ENCODE measurements around the gene STAP2. TPM values are rescaled to one million over a fixed set of nuclear protein-coding genes. Genes with fewer than 3 reads are reported as not detected.
"Not testable (repeated sequence)": the region's sequence is repeated elsewhere in the genome, so short reads cannot be mapped to it uniquely, and the experiment has no call there.

The STAP2 gene
- total RNA-seq, 1 experiment from 2014 or later, result 30.2 TPM

GRCh38 chr19:4301590-4302242 lies 36.9 kb downstream of the STAP2 start:
- no peak for DNase-seq (ENCODE audit: low read depth)

DNA sequence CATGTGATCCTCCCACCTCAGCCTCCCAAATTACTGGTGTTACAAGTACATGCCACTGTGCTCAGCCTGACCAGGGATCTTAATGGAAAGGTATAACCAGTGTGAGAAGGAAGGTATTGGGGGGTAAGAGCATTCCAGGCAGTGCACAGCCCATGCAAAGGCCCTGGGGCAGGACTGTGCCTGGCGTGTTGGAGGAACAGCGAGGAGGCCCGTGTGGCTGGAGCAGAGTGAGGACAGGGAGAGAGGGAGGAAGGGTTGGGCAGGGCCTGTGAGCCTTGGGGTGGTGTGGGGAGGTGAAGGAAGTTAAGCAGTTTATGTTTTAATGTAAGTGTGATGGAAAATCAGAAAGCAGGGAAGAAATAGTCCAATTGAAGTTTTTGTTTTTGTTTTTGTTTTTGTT lies 38.0 kb downstream of the STAP2 start:
- no peak for DNase-seq (ENCODE audit: low read depth)

DNA sequence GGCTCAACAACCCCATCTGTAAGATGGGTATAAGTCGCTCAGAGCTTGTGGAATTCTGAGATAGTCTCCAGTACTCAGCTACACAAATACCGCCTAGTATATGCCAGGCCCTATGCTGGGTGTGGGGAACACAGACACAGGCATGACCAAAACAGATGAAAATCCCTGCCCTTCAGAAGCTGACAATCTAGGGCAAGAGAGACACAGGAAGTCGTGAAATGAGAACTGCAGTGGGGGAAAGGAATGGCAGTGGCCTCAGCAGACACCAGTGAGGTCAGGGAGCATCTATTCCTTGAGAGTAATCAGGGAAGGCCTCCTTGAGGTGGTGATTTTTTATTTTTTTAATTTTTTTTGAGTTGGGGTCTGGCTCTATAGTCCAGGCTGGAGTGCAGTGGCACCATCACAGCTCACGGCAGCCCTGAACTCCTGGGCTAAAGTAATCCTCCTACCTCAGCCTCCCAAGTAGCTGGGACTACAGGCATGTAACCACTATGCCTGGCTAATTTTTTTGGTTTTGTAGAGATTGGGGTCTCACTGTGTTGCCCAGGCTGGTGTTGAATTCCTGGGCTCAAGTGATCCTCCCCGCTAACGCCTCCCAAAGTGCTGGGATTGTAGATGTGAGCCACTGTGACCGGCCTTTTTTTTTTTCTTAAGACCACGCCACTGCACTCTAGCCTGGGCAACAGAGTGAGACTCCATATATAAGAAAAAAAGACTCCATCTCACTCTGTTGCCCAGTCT lies 39.6 kb downstream of the STAP2 start:
- DNase-seq (ENCODE audit: low read depth), result no peak

GRCh38 chr19:4297901-4298809 lies 40.5 kb downstream of the STAP2 start:
- peak; percentile 25 for DNase-seq (ENCODE audit: low read depth)

GRCh38 chr19:4295972-4296771 lies 42.5 kb downstream of the STAP2 start:
- peak; percentile 18 for DNase-seq (ENCODE audit: low read depth)

DNA sequence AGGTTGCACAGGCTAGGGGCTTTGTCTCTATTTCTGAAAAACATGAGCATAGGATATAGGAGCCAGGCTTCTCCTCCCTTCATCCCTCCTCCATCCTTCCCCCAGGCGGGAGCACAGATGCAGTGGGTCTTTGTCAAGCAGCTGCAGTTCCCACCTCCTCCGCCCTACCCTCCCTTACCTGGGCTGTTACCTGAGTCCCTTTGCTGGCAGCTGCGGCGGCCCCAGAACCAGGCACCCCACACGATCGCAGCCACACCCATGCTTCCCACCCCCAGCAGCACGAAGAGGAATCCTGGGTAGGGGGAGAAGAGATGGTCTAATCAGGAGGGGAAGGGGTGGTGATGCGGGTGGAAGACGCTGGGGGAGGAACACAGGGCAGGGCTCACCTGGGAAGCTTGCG lies 44.2 kb downstream of the STAP2 start:
- DNase-seq (ENCODE audit: low read depth), result no peak

- DNase-seq (ENCODE audit: low read depth), result no peak
These were observed 46.1 kb downstream of the STAP2 start for GRCh38 chr19:4292515-4292914.

DNA sequence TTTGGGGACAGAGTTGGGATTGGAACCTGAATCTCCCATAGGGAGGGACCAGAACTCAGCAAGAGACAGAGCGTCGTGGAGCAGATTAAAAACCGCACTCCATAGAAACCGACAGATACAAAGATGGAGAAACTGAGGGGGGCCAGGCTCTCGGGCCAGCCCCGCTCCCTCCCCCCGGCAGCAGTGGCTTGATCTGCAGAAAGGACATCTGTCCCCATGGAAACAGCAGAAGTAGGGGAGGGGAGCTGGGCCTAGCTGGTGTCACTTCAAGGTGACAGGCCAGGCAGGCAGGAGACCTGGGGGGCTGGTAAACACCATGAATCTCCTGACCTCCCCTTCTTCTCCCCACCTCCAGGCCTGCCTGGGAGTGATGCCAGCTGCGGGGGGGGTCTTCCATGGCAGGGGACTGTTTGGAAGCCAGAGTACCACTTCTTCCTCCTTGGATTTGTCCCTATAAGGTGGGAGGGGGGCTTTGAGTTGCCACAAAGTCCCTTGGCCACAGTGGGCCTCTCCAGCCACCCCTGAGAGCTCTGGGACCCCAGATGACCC lies 47.4 kb downstream of the STAP2 start:
- no peak for DNase-seq (ENCODE audit: low read depth)

DNA sequence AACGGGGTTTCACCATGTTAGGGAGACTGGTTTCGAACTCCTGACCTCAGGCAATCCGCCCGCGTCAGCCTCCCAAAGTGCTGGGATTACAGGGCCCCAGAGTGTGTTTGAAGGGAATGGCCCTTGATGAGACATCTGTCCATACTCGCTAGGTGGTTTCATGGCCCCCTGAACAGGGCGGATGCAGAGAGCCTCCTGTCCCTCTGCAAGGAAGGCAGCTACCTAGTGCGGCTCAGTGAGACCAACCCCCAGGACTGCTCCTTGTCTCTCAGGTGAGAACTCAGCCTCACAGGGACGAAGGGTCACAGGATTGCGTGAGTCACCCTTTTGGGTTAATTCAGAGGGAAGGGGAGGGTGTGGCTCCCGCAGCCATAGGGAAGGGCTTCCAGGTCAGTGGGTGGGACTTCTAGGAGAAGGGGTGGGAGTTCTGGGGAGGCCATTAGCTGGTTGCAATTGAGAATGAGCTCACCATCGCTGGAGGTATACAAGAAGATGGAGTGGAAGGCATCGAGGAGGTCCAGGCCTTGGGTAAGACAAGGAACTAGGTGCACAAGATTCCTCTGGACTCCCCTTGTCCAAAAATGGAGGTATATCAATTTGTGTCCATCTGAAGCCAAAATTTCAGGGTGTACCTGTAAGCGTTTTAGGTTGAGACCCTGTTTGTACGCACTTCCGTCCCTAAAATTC lies 50.4 kb downstream of the STAP2 start:
- DNase-seq (ENCODE audit: low read depth), result no peak

- DNase-seq (ENCODE audit: low read depth), result not testable (repeated sequence)
These were observed 52.5 kb downstream of the STAP2 start for GRCh38 chr19:4286141-4286540.

GRCh38 chr19:4284974-4285373 lies 53.7 kb downstream of the STAP2 start:
- no peak for DNase-seq (ENCODE audit: low read depth)

- DNase-seq (ENCODE audit: low read depth), result no peak
These were observed 54.3 kb downstream of the STAP2 start for GRCh38 chr19:4284176-4284958.

- no peak for DNase-seq (ENCODE audit: low read depth)
These were observed 58.9 kb downstream of the STAP2 start for GRCh38 chr19:4279530-4280422.

DNA sequence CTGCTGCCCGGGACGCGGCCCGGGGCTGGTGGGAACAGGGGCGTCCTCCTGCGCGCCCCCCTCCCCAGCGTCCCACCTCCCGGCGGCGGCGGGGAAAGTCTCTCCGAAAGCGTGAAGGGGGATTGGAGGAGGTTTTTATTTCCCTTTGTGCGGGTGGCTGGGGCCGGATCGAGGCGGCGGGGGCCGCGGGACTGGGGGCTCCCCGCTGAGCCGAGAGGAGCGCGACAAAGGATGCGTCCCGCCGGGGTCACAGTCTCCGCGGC lies 59.4 kb downstream of the STAP2 start:
- DNase-seq (ENCODE audit: low read depth), result no peak

GRCh38 chr19:4278419-4279266 lies 60.0 kb downstream of the STAP2 start, which contains the start of gene SHD:
Gene SHD, plus strand, starts transcription at chr19:4279266. Its CDS starts 798 bp downstream, at chr19:4280064.
- no peak for DNase-seq (ENCODE audit: low read depth)

DNA sequence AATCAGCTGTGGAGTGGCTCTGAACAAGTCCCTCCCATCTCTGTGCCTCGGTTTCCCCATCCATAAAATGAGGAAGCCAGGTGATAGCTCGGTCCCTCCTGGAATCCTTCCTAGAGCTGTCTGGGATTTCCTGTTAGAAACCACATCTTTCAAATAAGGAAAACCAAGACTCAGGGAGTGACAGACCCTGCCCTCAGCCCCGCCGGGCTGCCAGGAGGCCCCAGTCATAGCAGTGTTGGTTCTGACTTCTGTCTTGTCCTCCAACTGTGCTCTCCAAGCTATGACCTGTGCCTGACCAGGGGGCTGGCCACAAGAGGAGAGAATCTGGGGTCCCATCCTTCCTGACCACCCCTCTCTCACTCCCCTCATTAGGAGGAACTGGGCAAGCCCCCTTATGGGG lies 60.6 kb downstream of the STAP2 start:
- DNase-seq (ENCODE audit: low read depth), result no peak

- DNase-seq (ENCODE audit: low read depth), result no peak
These were observed 61.4 kb downstream of the STAP2 start for GRCh38 chr19:4277191-4277696.

- not testable (repeated sequence) for DNase-seq (ENCODE audit: low read depth)
These were observed 64.3 kb downstream of the STAP2 start for GRCh38 chr19:4274321-4274686.
